Activated CD8-positive, alpha-beta memory T cell treated with anti-CD3 and anti-CD28 coated beads, Interleukin-2, amount 50 U/mL, for 1 hour (primary cell): ENCODE results near the gene COL4A1.

ENCODE experiments used
- DNase-seq: peaks from one replicate; pipeline ENCODE4 v3.0.0-alpha.2; 2020; ENCODE audit errors: extremely low read depth

COL4A1 gene

GRCh38 chr13:110136660-110137585 lies 170.0 kb downstream of the COL4A1 start:
- DNase-seq, result no peak

GRCh38 chr13:110135977-110136597 lies 170.9 kb downstream of the COL4A1 start:
- DNase-seq, result no peak

- no peak for DNase-seq
These were observed 172.2 kb downstream of the COL4A1 start for GRCh38 chr13:110134801-110135200.

GRCh38 chr13:110133425-110134235 lies 173.3 kb downstream of the COL4A1 start:
- no peak for DNase-seq

GRCh38 chr13:110132225-110132982 lies 174.6 kb downstream of the COL4A1 start:
- no peak for DNase-seq

GRCh38 chr13:110131424-110131823 lies 175.5 kb downstream of the COL4A1 start:
- DNase-seq, result no peak

GRCh38 chr13:110130431-110130830 lies 176.5 kb downstream of the COL4A1 start:
- no peak for DNase-seq

- no peak for DNase-seq
These were observed 177.3 kb downstream of the COL4A1 start for GRCh38 chr13:110129539-110130186.

GRCh38 chr13:110129076-110129475 lies 177.9 kb downstream of the COL4A1 start:
- DNase-seq, result no peak

- DNase-seq, result no peak
These were observed 178.4 kb downstream of the COL4A1 start for GRCh38 chr13:110128546-110128945.

GRCh38 chr13:110127986-110128511 lies 178.9 kb downstream of the COL4A1 start:
- DNase-seq, result no peak

GRCh38 chr13:110126391-110126961 lies 180.5 kb downstream of the COL4A1 start:
- DNase-seq, result no peak

- no peak for DNase-seq
These were observed 181.2 kb downstream of the COL4A1 start for GRCh38 chr13:110125613-110126272.

- no peak for DNase-seq
These were observed 181.8 kb downstream of the COL4A1 start for GRCh38 chr13:110125157-110125556.

GRCh38 chr13:110124201-110124940 lies 182.6 kb downstream of the COL4A1 start:
- DNase-seq, result no peak

- DNase-seq, result no peak
These were observed 183.7 kb downstream of the COL4A1 start for GRCh38 chr13:110123041-110123809.

- DNase-seq, result no peak
These were observed 185.4 kb downstream of the COL4A1 start for GRCh38 chr13:110121422-110122083.
